ENCODE data around the gene DCAF15.

- TF ChIP-seq EZH2phosphoT487 (IDR thresholded peaks at IDR 0.05; ENCODE audit: insufficient read depth, low read depth) (no peak), EZH2 (IDR thresholded peaks at IDR 0.05; ENCODE audit: insufficient read depth, poor library complexity, severe bottlenecking) (no peak)
Measured at GRCh38 chr19:13984186-13984585, 31.9 kb downstream of the DCAF15 start.

Data from GM23248 (cell line).